Thoracic aorta (tissue), 2 donors: ENCODE results near the gene SMIM45.

Experiments
- ATAC-seq: fragments of 150-250 bp; one replicate; pipeline ENCODE4 v1.8.0; 2017; ENCODE audit warnings: low read depth; ENCODE audit not compliant: insufficient number of reproducible peaks, low FRiP score
- DNase-seq: peaks from one replicate; pipeline ENCODE4 v3.0.0-alpha.2; 2020; ENCODE audit warnings: low spot score
- H3K27ac ChIP-seq, 2 donors: fragments of 200-600 bp; sonication (generic); 1 replicate in 1 of 2; 2 replicates in 1 of 2; pipeline ENCODE4 v1.5.1; 2016; ENCODE audit warnings: mild to moderate bottlenecking in 2 of 2, moderate library complexity in 2 of 2
- H3K27me3 ChIP-seq: fragments of 200-600 bp; sonication (generic); replicated peaks from 2 replicates; pipeline ENCODE4 v1.6.0; 2016; ENCODE audit warnings: mild to moderate bottlenecking; ENCODE audit not compliant: insufficient read depth
- H3K36me3 ChIP-seq: fragments of 200-600 bp; sonication (generic); one replicate; pipeline ENCODE4 v1.5.1; 2016
- H3K4me1 ChIP-seq, 2 donors: fragments of 200-600 bp; sonication (generic); 1 replicate in 1 of 2; 2 replicates in 1 of 2; pipeline versions ENCODE4 v1.5.1 to v1.6.0; 2016; ENCODE audit warnings: low read depth in 2 of 2, mild to moderate bottlenecking in 1 of 2; ENCODE audit not compliant: control insufficient read depth in 1 of 2
- H3K4me3 ChIP-seq: fragments of 200-600 bp; sonication (generic); 2 replicates; pipeline ENCODE4 v1.5.1; 2016; ENCODE audit warnings: mild to moderate bottlenecking
- H3K9me3 ChIP-seq: fragments of 200-600 bp; sonication (generic); 2 replicates; pipeline ENCODE4 v1.5.1; 2016
- CTCF ChIP-seq: fragments of 200-600 bp; sonication (generic); IDR thresholded peaks from one replicate; pipeline ENCODE4 v1.5.1; 2019; ENCODE audit warnings: antibody characterized with exemption

Gene SMIM45

GRCh38 chr22:41913842-41914534, 38.0 kb upstream of the SMIM45 start:
- peaks cover 27% of the 10 kb centered on the region for H3K27me3 ChIP-seq

GRCh38 chr22:41914611-41915034, 37.3 kb upstream of the SMIM45 start:
- ATAC-seq (no peak), DNase-seq (no peak)
- Histone ChIP-seq H3K27me3 (peaks cover 27% of the 10 kb centered on the region), H3K36me3 (no peaks in the 10 kb centered on the region), H3K4me1 (peaks cover 22 to 44% of the 10 kb centered on the region in 2 donors), H3K27ac (no peak overlapping the region), H3K9me3 (no peaks in the 10 kb centered on the region), H3K4me3 (peak overlapping the region; percentile 68)
- no peak for TF ChIP-seq CTCF

More at GRCh38 chr22:41913842-41914534, 38.0 kb upstream of the SMIM45 start:
- DNase-seq, result no peak
- Histone ChIP-seq H3K36me3 (no peaks in the 10 kb centered on the region), H3K27ac (no peak overlapping the region), H3K9me3 (no peaks in the 10 kb centered on the region), H3K4me1 (peaks cover 18 to 37% of the 10 kb centered on the region in 2 donors), H3K4me3 (no peak overlapping the region)
- no peak for ATAC-seq
- TF ChIP-seq CTCF, result no peak

GRCh38 chr22:41915035-41915785, 36.7 kb upstream of the SMIM45 start, which contains the start of gene SHISA8:
TSS of gene SHISA8 (minus strand) at chr22:41915074. CDS start at chr22:41914667, 407 bp downstream.
- ATAC-seq (no peak), DNase-seq (no peak)
- Histone ChIP-seq H3K4me1 (peaks cover 28 to 45% of the 10 kb centered on the region in 2 donors), H3K36me3 (no peaks in the 10 kb centered on the region), H3K4me3 (peak within 1 kb of the TSS; percentile 68), H3K27ac (no peak within 1 kb of the TSS), H3K27me3 (peaks cover 27% of the 10 kb centered on the region), H3K9me3 (no peaks in the 10 kb centered on the region)
- no peak for TF ChIP-seq CTCF

GRCh38 chr22:41915786-41916493, 36.0 kb upstream of the SMIM45 start:
- no peak overlapping the region for H3K4me3 ChIP-seq
- H3K4me1 ChIP-seq, result peaks cover 21 to 41% of the 10 kb centered on the region in 2 donors
- no peak for DNase-seq
- peaks cover 27% of the 10 kb centered on the region for H3K27me3 ChIP-seq
- H3K9me3 ChIP-seq, result no peaks in the 10 kb centered on the region
- no peak for TF ChIP-seq CTCF
- H3K36me3 ChIP-seq, result no peaks in the 10 kb centered on the region
- no peak for ATAC-seq
- no peak overlapping the region for H3K27ac ChIP-seq
